Endothelial cell (in vitro differentiated cells): ENCODE data around the gene C9orf85. TPM values are rescaled to one million over a fixed set of nuclear protein-coding genes. Genes with fewer than 3 reads are reported as not detected.

Experiments used
- DNase-seq: peaks from one replicate; pipeline ENCODE4 v3.0.0; 2021; ENCODE audit warnings: low spot score
- H3K27ac Mint-ChIP-seq: one replicate; pipeline ENCODE4 v1.8.0; 2021; ENCODE audit warnings: mixed read lengths, inconsistent platforms; ENCODE audit not compliant: unreplicated experiment
- H3K27me3 Mint-ChIP-seq: one replicate; pipeline ENCODE4 v1.8.0; 2021; ENCODE audit warnings: mild to moderate bottlenecking, moderate library complexity, mixed read lengths, inconsistent platforms; ENCODE audit not compliant: unreplicated experiment
- H3K36me3 Mint-ChIP-seq: one replicate; pipeline ENCODE4 v1.8.0; 2021; ENCODE audit warnings: mild to moderate bottlenecking, low read depth, mixed read lengths, inconsistent platforms; ENCODE audit not compliant: unreplicated experiment
- H3K4me1 Mint-ChIP-seq: one replicate; pipeline ENCODE4 v1.8.0; 2021; ENCODE audit warnings: mild to moderate bottlenecking, mixed read lengths, inconsistent platforms; ENCODE audit not compliant: unreplicated experiment
- H3K4me3 Mint-ChIP-seq: one replicate; pipeline ENCODE4 v1.8.0; 2021; ENCODE audit warnings: mild to moderate bottlenecking, mixed read lengths, inconsistent platforms; ENCODE audit not compliant: unreplicated experiment
- H3K9me3 Mint-ChIP-seq: one replicate; pipeline ENCODE4 v1.8.0; 2021; ENCODE audit warnings: mixed read lengths, inconsistent platforms; ENCODE audit not compliant: unreplicated experiment
- CTCF ChIP-seq: fragments of 200-600 bp; sonication (generic); IDR thresholded peaks from one replicate; pipeline ENCODE4 v1.5.0; 2021; ENCODE audit warnings: antibody characterized with exemption; ENCODE audit not compliant: unreplicated experiment
- total RNA-seq: library from RNA; stranded (reverse); fragmentation: NEBNext Ultra II Directional; extraction: Animal tissue kit (Norgen Biotek cat#: 25700); gene quantifications from one replicate; pipeline ENCODE4 v1.2.1, GENCODE V29; 2021; ENCODE audit not compliant: unreplicated experiment

Gene C9orf85
- total RNA-seq, 1 donor from 2014 or later, result 12.2 TPM

GRCh38 chr9:71878327-71879274 lies 32.8 kb upstream of the C9orf85 start:
- Mint-ChIP-seq H3K9me3 (no peaks in the 10 kb centered on the region), H3K27me3 (no peaks in the 10 kb centered on the region), H3K4me3 (no peak overlapping the region), H3K4me1 (peaks cover 9% of the 10 kb centered on the region), H3K27ac (no peak overlapping the region), H3K36me3 (no peaks in the 10 kb centered on the region)
- no peak for TF ChIP-seq CTCF
- no peak for DNase-seq

- no peak for TF ChIP-seq CTCF
- Mint-ChIP-seq H3K4me1 (peaks cover 9% of the 10 kb centered on the region), H3K9me3 (no peaks in the 10 kb centered on the region), H3K27ac (no peak overlapping the region), H3K36me3 (peaks cover 11% of the 10 kb centered on the region), H3K27me3 (no peaks in the 10 kb centered on the region), H3K4me3 (no peak overlapping the region)
- DNase-seq, result no peak
These were observed 31.7 kb upstream of the C9orf85 start for GRCh38 chr9:71879644-71880174.

GRCh38 chr9:71884005-71884404 lies 27.4 kb upstream of the C9orf85 start:
- Mint-ChIP-seq H3K36me3 (peaks cover 12% of the 10 kb centered on the region), H3K27ac (no peak overlapping the region), H3K9me3 (no peaks in the 10 kb centered on the region), H3K4me1 (no peaks in the 10 kb centered on the region), H3K27me3 (no peaks in the 10 kb centered on the region), H3K4me3 (no peak overlapping the region)
- no peak for DNase-seq
- no peak for TF ChIP-seq CTCF

GRCh38 chr9:71885467-71885866 lies 26.0 kb upstream of the C9orf85 start:
- no peak for DNase-seq
- Mint-ChIP-seq H3K4me3 (no peak overlapping the region), H3K36me3 (peaks cover 12% of the 10 kb centered on the region), H3K27me3 (no peaks in the 10 kb centered on the region), H3K27ac (no peak overlapping the region), H3K9me3 (no peaks in the 10 kb centered on the region), H3K4me1 (no peaks in the 10 kb centered on the region)
- TF ChIP-seq CTCF, result no peak

GRCh38 chr9:71886015-71886414 lies 25.4 kb upstream of the C9orf85 start:
- no peak for DNase-seq
- TF ChIP-seq CTCF, result no peak
- H3K27me3 Mint-ChIP-seq, result no peaks in the 10 kb centered on the region
- no peaks in the 10 kb centered on the region for H3K9me3 Mint-ChIP-seq
- no peaks in the 10 kb centered on the region for H3K4me1 Mint-ChIP-seq
- no peak overlapping the region for H3K4me3 Mint-ChIP-seq
- no peak overlapping the region for H3K27ac Mint-ChIP-seq
- H3K36me3 Mint-ChIP-seq, result peaks cover 12% of the 10 kb centered on the region
